ENCODE results near the gene SMG7.

The SMG7 gene

GRCh38 chr1:183470147-183470960 lies 1.9 kb upstream of the SMG7 start:
- peak; percentile 89 for DNase-seq

GRCh38 chr1:183470961-183471742 lies 1.1 kb upstream of the SMG7 start:
- DNase-seq: peak; percentile 72

GRCh38 chr1:183471743-183472487 lies 384 bp upstream of the SMG7 start:
- DNase-seq: peak; percentile 97

GRCh38 chr1:183473217-183473536 lies 878 bp downstream of the SMG7 start:
- no peak for DNase-seq

GRCh38 chr1:183476081-183476480 lies 3.8 kb downstream of the SMG7 start:
- DNase-seq: no peak

- DNase-seq: no peak
These were observed 5.9 kb downstream of the SMG7 start for GRCh38 chr1:183477986-183478781.

GRCh38 chr1:183480971-183481441 lies 8.7 kb downstream of the SMG7 start:
- no peak for DNase-seq

GRCh38 chr1:183483224-183483623 lies 10.9 kb downstream of the SMG7 start:
- no peak for DNase-seq

- no peak for DNase-seq
These were observed 12.0 kb downstream of the SMG7 start for GRCh38 chr1:183484254-183484653.

- DNase-seq: no peak
These were observed 12.6 kb downstream of the SMG7 start for GRCh38 chr1:183484851-183485250.

GRCh38 chr1:183487674-183488442 lies 15.6 kb downstream of the SMG7 start:
- no peak for DNase-seq

- no peak for DNase-seq
These were observed 18.6 kb downstream of the SMG7 start for GRCh38 chr1:183490932-183491331.

GRCh38 chr1:183493540-183494245 lies 21.4 kb downstream of the SMG7 start:
- no peak for DNase-seq

- DNase-seq: no peak
These were observed 23.1 kb downstream of the SMG7 start for GRCh38 chr1:183495420-183495819.

- no peak for DNase-seq
These were observed 24.9 kb downstream of the SMG7 start for GRCh38 chr1:183497218-183497617.

- DNase-seq: no peak
These were observed 26.2 kb downstream of the SMG7 start for GRCh38 chr1:183498342-183498991.

- DNase-seq: no peak
These were observed 33.3 kb downstream of the SMG7 start for GRCh38 chr1:183505454-183506089.

- DNase-seq: no peak
These were observed 34.3 kb downstream of the SMG7 start for GRCh38 chr1:183506561-183506960.

- no peak for DNase-seq
These were observed 36.4 kb downstream of the SMG7 start for GRCh38 chr1:183508694-183509093.

- DNase-seq: no peak
These were observed 40.2 kb downstream of the SMG7 start for GRCh38 chr1:183512450-183512849.

Data from CD4-positive, alpha-beta T cell treated with Interleukin-15 for 1 hour (primary cell).